SIG-M5 treated with dmso at 0.1 percent for 504 hours (cell line): ENCODE measurements around the gene KRI1.
A peak's percentile ranks its signal among the peaks of the same experiment; 100 is the strongest.

Source experiments
- DNase-seq: peaks from one replicate; lab custom pipeline; 2025; ENCODE audit not compliant: unreplicated experiment; lab: John Stamatoyannopoulos, UW

KRI1 gene

DNA sequence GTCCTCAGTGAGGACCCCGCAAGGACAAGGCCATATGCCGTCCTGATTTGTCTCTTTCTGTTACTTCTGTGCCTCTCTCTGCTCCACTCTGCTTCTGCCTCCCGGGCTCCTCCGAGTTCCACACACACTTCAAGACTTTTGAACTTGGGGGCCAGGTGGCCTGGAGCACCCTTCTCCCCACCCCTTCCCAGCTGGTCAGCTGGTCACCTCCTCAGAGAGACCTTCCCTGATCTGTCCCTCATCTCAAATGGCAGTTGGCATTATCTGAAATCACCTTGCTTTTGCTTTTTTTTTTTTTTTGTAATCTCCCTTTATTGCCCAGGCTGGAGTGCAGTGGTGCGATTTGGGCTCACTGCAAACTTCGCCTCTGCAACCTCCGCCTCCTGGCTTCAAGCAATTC, 46.4 kb downstream of the KRI1 start:
- no peak for DNase-seq

DNA sequence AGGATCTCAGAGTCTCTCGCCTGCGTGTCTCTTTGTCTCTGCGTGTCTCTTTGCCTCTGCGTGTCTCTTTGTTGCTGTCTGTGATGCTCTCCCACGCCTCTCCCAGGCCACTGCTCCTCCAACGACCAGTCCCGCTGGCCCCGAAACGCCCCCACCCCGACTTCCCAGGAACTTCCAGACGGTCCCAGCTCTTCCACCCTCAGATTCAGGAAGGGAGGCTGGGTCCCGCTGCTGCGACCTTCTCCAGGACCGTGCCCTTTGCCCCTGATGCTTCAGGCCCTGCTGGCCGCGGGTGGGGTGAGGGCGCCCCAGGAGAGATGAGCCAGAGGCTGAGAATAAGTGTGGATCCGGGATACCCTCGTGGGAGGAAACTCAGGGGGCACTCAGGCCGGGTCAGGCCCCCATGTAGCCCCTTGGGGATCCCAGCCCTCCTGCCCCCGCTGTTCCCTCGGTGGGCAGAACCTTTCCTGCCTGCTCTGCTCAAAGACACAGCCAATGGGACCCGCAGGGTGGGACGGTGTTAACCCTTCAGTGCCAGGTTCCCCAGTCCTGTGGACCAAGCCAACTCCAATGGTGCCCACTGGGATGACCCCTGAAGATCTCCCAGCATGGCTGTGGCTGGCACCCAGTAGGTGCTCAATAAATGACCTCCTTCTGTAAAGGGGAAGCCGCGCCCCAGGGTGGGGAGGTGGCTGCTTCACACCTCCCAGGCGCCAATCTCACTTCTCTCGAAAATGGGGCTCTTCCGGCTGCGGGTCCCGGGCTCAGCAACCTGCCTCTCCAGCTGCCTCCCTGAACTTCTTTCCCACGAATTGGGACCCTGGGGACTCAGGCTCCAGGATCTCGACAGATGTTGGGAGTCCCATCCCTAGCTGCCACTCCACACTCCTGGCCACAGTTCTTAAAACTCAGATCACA, 47.1 kb downstream of the KRI1 start:
- no peak for DNase-seq

DNA sequence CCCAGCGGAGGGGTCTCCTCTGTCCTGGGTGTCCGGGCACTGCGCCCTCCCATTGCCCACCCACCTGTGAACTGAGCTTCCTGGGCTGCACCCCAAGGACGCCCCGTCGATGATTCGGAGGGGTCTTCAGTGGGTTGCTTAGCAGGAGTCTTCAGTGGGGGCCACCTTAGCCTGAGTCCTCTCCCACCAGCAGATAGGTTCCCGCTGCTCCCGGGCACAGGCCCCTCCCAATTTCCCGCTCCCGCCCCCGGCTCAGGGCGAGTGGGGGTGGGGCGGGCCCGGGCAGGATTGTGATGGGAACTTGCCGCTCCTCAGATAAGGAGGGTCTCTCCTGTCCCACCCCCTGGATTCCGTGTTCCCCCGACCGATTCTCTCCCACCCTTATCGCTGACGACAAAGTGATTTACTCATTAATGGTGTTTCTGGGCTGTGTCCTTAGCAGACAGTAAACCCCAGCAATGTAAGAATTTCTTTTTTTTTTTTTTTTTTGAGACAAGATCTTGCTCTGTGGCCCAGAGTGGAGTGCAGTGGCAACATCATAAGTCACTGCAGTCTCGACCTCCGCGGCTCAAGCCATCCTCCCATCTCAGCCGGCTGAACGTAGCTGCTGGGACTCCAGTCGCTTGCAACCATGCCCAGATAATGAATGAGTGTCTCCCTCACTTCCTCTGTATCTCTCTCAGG, 47.9 kb downstream of the KRI1 start:
- DNase-seq: no peak

DNA sequence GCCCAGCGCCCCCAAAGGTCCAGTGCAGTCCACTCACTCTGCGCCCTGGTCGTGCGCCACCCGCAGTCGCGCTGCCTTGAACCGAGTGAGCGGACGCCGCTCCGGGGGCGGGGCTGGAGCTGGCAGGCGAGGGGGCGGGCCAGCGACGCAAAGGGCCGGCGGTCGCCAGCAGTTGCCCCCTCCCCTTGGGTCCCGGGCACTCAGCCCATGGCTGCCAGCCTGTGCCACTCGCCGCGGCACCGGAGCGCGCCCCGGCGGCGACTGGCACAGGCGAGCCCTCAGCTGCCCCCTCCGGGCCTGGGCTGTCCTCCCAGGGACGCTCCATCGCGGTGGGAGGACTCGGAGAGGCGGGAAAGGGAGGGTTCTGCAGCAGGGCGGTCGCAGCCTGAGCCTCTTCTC, 48.5 kb downstream of the KRI1 start, which contains the start of gene S1PR5:
TSS of gene S1PR5 (minus strand) at position 87 of the 399 bp plus-strand sequence. CDS start 2,436 bp downstream, outside the sequence.
- DNase-seq: no peak

DNA sequence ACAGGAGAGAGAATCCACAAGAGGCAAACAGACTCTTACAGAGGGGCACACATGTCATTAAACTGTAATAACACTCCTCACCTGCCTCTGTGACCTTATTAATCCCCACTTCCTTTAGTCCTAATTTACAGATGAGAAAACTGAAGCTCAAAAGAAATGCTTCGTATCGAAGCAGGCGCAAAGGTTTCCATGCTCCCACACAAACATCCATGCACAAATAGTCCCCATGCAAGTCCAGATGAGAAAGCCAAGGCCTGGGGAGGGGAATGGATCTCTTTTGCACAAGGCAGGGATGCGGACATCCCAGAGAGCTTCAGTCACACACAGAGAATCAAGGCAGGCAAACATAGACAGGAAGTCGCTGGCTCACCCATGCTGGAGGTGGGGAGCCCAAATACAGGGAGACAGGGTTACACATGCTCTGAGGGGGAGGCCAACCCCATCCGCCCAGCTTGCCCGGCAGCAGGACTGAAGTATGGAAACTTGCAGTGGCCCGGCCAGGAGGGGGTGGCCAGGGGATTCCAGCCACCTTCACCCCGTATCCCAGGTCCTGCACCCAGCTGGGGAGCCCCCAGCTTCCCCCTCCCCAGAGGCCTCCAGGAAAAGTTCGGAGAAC, 49.0 kb downstream of the KRI1 start:
- no peak for DNase-seq

DNA sequence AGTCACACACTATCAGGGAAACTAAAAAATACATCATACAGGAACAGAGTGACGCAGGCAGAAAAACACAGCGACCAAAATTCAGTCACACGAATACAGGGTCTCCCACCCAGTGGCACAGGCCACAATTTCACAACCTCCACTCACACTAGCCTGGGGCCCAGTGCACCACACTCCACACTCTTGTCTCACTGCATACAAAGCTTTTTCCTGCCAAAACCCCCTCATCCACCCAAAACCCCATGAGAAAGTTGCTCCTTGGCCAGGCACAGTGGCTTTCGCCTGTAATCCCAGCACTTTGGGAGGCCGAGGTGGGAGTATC, 49.8 kb downstream of the KRI1 start:
- DNase-seq: no peak

DNA sequence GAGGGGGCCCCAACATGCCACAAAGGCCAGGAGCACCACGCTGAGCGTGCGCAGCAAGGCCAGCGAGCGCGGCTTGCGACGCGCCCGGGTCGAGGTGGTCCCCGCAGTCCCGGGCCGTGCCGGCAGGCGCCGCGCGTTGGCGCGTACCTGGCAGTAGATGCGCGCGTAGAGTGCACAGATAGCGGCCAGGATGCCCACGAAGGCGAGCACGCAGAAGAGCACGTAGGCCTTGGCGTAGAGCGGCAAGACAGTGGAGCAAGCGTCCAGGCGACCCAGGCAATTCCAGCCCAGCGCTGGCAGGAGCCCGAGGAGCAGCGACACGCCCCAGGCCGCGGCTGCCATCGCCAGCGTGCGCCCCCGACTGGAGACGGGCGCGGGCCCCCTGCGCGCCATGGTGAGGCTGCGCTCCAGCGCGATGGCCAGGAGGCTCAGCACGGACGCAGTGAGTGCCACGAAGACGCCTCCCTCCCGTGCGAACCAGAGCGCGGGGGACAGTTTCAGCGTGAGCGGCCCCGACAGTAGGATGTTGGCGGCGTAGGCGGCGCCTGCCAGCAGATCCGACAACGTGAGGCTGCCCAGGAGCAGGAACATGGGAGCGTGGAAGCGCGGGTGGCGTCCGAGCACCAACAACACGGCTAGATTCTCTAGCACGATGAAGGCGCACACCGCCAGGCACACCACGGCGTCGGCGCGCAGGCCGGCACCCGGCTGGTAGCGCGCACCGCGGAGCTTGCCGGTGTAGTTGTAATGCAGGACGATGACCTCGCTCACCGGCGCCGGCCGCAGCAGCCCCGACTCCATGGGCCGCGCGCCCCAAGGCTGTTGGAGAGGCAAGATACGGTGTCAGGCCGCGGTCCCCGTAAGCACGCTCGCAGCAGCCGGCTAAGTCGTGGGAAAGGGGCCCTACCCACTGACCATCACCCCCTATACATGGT, 51.3 kb downstream of the KRI1 start:
- DNase-seq: no peak

DNA sequence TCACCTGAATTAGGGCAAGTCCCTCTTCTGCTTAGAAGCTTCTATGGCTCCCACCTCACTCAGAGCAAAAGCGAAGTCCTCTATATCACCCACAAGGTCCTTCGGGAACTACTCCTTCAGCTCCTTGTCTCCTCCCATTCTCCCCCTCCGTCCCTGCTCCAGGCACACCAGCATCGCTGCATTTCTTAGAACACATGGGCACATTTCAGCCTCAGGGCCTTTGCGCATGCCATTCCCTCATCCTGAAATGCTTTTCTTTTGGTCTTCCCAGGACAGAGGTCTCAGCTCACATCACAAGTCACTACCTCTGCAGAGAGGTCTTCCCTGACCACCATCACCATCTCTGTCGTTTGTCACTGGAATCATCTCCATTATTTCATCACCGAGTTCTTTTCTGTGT, 52.6 kb downstream of the KRI1 start:
- DNase-seq: no peak

DNA sequence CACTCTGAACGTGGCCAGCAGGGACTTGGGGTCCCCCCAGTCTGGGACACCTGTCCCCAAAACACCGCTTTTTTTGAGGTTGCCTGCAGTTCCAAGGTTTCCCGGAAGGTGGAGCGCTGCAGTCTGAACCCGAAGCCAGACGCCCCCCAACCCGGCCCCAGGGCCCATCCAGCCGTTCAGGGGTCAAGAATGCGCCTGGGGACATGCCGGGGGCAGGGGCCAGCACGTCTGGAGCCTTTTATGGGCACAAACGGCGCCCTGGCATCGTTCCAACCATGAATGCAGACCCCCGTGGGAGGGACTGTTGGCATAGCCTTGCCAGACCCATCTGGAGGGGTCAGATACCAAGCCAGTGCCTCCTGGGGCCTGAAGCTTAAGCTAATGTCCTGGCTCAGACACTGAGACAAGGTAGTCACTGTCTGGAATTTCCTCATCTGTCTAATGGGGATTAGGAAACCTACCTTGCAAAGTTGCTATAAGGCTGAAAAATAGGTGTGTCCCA, 55.5 kb downstream of the KRI1 start:
- no peak for DNase-seq

DNA sequence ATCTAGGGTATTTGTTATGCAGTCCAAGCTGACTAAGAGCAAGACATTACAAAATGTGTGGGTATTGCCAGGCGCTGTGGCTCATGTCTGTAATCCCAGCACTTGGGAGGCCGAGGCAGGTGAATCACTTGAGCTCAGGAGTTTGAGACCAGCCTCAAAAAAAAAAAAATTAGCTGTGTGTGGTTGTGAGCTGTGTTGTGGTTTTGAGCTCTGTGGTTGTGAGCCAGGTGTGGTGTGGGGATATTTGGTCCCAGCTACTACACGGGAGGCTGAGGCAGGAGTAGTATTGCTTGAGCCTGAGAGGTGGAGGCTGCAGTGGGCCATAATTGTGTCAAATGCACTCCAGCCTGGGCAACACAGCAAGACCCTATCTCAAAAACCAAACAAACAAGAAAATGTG, 57.1 kb downstream of the KRI1 start:
- DNase-seq: no peak

DNA sequence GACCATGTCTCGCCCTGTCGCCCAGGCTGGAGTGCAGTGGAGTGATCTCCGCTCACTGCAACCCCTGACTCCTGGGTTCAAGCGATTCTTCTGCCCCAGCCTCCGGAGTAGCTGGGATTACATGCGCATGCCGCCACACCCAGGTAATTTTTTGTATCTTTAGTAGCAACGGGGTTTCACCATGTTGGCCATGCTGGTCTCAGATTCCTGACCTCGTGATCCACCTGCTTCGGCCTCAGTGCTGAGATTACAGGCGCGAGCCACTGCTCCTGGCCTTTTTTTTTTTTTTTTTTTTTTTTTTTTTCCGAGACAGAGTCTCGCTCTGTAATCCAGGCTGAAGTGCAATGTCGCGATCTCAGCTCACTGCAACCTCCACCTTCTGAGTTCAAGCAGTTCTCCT, 57.8 kb downstream of the KRI1 start:
- DNase-seq: no peak

DNA sequence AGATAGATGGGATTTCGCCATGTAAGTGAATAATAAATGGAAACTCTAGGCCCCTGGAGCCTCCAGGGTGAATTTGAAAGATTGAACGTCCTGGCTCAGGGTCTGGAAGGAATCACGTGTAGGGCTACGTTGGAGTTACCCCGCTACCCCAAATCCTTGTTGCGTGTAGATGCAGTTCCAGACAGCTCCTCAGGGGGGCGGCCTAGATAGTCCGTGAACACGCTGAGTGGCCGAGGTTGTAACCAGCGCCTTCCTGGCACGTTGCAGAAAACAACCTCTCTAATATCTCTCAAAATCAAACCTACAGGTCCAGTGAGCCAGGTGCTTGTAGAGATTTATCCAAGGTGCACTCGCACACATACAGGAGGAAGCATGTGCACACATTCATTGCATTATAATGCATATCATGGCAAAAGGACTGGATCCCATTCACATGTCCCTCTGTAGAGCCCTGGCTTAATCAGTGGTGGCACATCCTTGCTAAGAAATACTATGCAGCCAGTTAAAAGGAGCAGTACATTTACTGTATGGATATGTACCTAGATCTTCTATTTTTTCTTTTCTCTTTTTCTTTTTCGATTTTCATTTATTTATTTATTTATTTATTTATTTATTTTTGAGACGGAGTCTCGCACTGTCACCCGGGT, 60.1 kb downstream of the KRI1 start:
- peak; percentile 23 for DNase-seq
